ENCODE results near the gene LTV1. TPM values are rescaled to one million over a fixed set of nuclear protein-coding genes. Genes with fewer than 3 reads are reported as not detected.

The LTV1 gene
- total RNA-seq, 1 donor = 16.6 TPM

- TF ChIP-seq, protein P1, sequence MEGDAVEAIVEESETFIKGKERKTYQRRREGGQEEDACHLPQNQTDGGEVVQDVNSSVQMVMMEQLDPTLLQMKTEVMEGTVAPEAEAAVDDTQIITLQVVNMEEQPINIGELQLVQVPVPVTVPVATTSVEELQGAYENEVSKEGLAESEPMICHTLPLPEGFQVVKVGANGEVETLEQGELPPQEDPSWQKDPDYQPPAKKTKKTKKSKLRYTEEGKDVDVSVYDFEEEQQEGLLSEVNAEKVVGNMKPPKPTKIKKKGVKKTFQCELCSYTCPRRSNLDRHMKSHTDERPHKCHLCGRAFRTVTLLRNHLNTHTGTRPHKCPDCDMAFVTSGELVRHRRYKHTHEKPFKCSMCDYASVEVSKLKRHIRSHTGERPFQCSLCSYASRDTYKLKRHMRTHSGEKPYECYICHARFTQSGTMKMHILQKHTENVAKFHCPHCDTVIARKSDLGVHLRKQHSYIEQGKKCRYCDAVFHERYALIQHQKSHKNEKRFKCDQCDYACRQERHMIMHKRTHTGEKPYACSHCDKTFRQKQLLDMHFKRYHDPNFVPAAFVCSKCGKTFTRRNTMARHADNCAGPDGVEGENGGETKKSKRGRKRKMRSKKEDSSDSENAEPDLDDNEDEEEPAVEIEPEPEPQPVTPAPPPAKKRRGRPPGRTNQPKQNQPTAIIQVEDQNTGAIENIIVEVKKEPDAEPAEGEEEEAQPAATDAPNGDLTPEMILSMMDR (IDR thresholded peaks at IDR 0.05; ENCODE audit: extremely low read depth, low read depth, low read length) = no peak
- Histone ChIP-seq H4K20me1 (ENCODE audit: insufficient read depth, low read length) (no peaks in the 10 kb centered on the region), H3K4me2 (ENCODE audit: insufficient read depth, low read length) (no peak overlapping the region), H3K79me2 (ENCODE audit: insufficient read depth, low read length) (no peaks in the 10 kb centered on the region), H3K36me3 (ENCODE audit: insufficient read depth, low read length) (peaks cover 3% of the 10 kb centered on the region), H3K27me3 (ENCODE audit: insufficient read depth, low read length) (no peaks in the 10 kb centered on the region), H2AFZ (ENCODE audit: low read length) (no peak overlapping the region), H3K4me1 (ENCODE audit: insufficient read depth, low read length) (no peaks in the 10 kb centered on the region), H3K27ac (ENCODE audit: low read depth, low read length) (no peak overlapping the region), H3K9me3 (ENCODE audit: low read depth, low read length) (no peaks in the 10 kb centered on the region), H3K4me3 (ENCODE audit: insufficient read depth, low read length) (no peak overlapping the region)
- DNase-seq (ENCODE audit: insufficient read length, low spot score, missing footprints) = no peak
Measured at GRCh38 chr6:143821359-143821758, 21.8 kb upstream of the LTV1 start.

DNA sequence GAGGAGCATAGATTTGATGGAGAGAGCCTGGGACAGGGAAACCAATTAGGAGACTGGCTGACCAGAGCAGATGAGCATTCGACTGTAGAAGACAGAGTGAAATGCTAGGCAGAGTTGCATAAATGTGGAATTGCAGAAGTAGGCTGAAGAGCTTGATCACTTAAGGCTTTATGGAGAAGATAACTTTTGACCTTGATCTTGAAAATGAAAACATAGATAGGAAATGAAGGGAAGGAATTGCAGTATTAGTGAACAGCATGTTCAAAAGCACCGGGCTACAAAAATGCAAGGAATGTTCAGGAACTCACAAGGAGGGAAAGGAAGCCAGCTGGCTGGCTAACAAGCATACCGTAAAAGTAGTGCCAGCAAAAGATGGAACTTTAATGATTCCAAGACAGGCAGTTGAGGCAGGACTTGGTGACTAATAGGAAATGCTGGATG lies 20.5 kb upstream of the LTV1 start:
- DNase-seq (ENCODE audit: insufficient read length, low spot score, missing footprints) = peak; percentile 47
- Histone ChIP-seq H3K79me2 (ENCODE audit: insufficient read depth, low read length) (no peaks in the 10 kb centered on the region), H3K4me3 (ENCODE audit: insufficient read depth, low read length) (no peak overlapping the region), H3K4me1 (ENCODE audit: insufficient read depth, low read length) (no peaks in the 10 kb centered on the region), H3K27ac (ENCODE audit: low read depth, low read length) (no peak overlapping the region), H3K27me3 (ENCODE audit: insufficient read depth, low read length) (no peaks in the 10 kb centered on the region), H4K20me1 (ENCODE audit: insufficient read depth, low read length) (no peaks in the 10 kb centered on the region), H3K9me3 (ENCODE audit: low read depth, low read length) (no peaks in the 10 kb centered on the region), H3K4me2 (ENCODE audit: insufficient read depth, low read length) (no peak overlapping the region), H2AFZ (ENCODE audit: low read length) (no peak overlapping the region), H3K36me3 (ENCODE audit: insufficient read depth, low read length) (no peaks in the 10 kb centered on the region)
- TF ChIP-seq, protein P1 (IDR thresholded peaks at IDR 0.05; ENCODE audit: extremely low read depth, low read depth, low read length) = no peak

DNA sequence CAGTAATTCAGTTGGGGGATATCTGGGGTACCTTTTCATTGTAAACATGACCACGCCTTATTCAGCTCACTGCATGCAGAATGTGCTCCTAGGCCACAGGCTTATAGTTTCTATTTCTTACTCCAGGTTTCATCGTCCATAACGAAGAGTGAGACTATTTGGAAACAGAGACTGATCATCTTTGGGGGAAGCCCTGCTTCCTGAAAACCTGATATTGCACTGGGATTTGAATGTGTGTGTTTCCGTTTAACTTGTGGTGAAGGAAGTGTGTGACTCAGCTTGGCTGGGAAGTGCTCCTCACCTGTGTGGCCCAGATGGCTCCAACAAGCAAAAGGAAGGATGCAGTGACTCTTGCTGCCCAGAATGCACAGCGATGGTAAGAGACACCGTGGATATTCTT lies 19.6 kb upstream of the LTV1 start:
- H4K20me1 ChIP-seq (ENCODE audit: insufficient read depth, low read length) = no peaks in the 10 kb centered on the region
- no peak overlapping the region for H3K4me3 ChIP-seq (ENCODE audit: insufficient read depth, low read length)
- no peak for DNase-seq (ENCODE audit: insufficient read length, low spot score, missing footprints)
- H3K27me3 ChIP-seq (ENCODE audit: insufficient read depth, low read length) = no peaks in the 10 kb centered on the region
- H3K4me1 ChIP-seq (ENCODE audit: insufficient read depth, low read length) = no peaks in the 10 kb centered on the region
- H2AFZ ChIP-seq (ENCODE audit: low read length) = no peak overlapping the region
- H3K79me2 ChIP-seq (ENCODE audit: insufficient read depth, low read length) = no peaks in the 10 kb centered on the region
- no peak overlapping the region for H3K4me2 ChIP-seq (ENCODE audit: insufficient read depth, low read length)
- H3K9me3 ChIP-seq (ENCODE audit: low read depth, low read length) = no peaks in the 10 kb centered on the region
- no peak overlapping the region for H3K27ac ChIP-seq (ENCODE audit: low read depth, low read length)
- TF ChIP-seq, protein P1 (IDR thresholded peaks at IDR 0.05; ENCODE audit: extremely low read depth, low read depth, low read length) = no peak
- no peaks in the 10 kb centered on the region for H3K36me3 ChIP-seq (ENCODE audit: insufficient read depth, low read length)

- Histone ChIP-seq H4K20me1 (ENCODE audit: insufficient read depth, low read length) (no peaks in the 10 kb centered on the region), H3K4me2 (ENCODE audit: insufficient read depth, low read length) (no peak overlapping the region), H3K27me3 (ENCODE audit: insufficient read depth, low read length) (no peaks in the 10 kb centered on the region), H3K27ac (ENCODE audit: low read depth, low read length) (no peak overlapping the region), H3K4me1 (ENCODE audit: insufficient read depth, low read length) (no peaks in the 10 kb centered on the region), H2AFZ (ENCODE audit: low read length) (no peak overlapping the region), H3K79me2 (ENCODE audit: insufficient read depth, low read length) (no peaks in the 10 kb centered on the region), H3K4me3 (ENCODE audit: insufficient read depth, low read length) (no peak overlapping the region), H3K36me3 (ENCODE audit: insufficient read depth, low read length) (no peaks in the 10 kb centered on the region), H3K9me3 (ENCODE audit: low read depth, low read length) (no peaks in the 10 kb centered on the region)
- TF ChIP-seq, protein P1 (IDR thresholded peaks at IDR 0.05; ENCODE audit: extremely low read depth, low read depth, low read length) = no peak
- DNase-seq (ENCODE audit: insufficient read length, low spot score, missing footprints) = no peak
Measured at GRCh38 chr6:143828572-143828971, 14.6 kb upstream of the LTV1 start.

Data from osteoblast (primary cell).